HG02870 (cell line): ENCODE data around the gene IQCE.

Experiments
- ATAC-seq: cut with Tn5 transposase; IDR thresholded peaks from one replicate; pipeline ENCODE4 v1.9.1; 2021; ENCODE audit warnings: mild to moderate bottlenecking, moderate library complexity; ENCODE audit not compliant: unreplicated experiment

Gene IQCE

DNA sequence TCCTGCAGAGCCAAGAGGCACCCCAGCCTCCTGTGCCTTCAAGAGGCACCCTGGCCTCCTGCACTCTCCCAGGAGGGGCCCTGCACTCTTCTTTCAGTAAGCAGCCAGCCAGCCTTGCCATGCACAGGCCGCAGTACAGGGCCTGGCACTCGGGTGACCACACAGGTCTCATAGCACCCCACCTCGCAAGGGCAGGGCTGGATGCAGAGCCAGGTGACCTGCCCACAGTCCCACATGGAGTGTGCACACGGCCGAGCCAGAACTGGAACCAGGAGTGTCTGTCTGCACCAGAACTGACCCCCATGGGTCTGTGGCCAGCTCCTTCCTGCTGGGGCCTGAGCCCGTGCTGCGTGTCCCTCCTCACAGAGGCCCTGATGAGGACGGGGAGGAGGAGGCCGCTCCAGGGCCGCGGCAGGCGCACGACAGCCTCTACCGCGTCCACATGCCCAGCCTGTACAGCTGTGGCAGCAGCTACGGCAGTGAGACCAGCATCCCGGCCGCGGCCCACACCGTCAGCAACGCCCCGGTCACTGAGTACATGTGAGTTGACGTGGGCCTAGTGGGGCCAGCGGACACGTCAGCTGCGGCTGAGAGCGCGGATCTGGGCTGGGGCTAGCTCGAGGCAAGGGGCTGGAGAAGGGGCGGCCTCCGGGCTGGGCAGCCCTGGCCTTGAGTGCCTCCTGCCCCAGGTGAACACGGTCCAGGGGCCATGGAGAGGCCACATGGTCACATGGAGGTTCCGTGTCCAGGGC, 99.3 kb downstream of the IQCE start:
- no peak for ATAC-seq

DNA sequence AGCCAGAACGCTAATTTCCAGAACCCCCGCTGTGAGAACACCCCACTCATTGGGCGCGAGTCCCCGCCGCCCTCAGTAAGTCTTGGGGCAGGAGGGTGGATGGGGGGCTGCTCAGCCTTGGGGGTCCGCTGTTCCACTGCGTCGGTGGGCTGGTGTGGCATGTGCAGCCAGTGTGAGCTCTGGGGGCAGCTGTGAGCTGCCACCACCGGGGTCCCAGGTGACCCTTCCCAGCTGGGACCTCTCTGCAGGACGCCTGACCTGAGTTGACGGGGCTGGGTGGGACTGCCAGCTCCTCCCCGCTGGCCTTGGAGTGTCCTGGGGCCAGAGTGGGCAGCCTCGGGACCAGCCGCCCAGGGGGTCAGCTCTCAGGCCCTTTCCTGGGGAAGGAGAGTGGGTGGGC, 100.2 kb downstream of the IQCE start:
- no peak for ATAC-seq

DNA sequence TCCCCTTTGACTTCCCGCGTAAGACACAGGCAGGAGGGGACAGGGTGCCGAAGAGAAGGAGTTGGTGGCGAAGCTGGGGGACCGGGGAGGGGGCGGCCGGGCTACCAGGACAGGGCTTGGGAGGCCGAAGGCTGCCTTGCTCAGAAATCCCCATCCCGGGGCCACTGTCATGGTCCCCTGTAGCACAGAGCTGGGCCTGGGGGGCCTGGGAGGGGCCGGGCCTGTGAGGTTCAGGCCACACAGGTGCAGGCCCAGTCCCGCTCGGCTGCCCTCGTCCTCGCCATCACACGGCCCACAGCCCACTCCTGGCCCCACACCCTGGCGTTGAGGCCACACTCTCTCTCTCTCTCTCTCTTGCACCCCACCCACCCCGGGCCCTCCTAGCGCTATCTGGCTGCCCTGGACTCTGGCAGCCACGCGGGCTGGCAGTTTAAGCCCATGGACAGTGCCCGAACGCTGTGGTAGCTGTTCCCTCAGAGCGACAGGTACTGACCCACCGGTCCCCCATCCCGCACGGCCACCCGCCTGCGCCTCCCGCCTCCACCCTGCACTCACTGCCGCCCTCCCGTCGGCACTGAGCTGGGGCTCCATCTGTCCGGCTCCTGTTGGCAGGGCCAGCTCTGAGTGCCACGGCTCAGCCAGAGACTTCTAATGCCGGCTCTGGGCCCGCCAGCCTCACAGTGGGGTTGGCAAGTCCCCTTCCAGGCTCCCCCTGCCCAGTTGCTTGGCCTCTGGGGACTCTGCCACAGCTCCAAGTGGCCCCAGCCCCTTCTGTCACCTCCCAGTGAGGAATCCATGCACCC, 101.0 kb downstream of the IQCE start:
- ATAC-seq: no peak

DNA sequence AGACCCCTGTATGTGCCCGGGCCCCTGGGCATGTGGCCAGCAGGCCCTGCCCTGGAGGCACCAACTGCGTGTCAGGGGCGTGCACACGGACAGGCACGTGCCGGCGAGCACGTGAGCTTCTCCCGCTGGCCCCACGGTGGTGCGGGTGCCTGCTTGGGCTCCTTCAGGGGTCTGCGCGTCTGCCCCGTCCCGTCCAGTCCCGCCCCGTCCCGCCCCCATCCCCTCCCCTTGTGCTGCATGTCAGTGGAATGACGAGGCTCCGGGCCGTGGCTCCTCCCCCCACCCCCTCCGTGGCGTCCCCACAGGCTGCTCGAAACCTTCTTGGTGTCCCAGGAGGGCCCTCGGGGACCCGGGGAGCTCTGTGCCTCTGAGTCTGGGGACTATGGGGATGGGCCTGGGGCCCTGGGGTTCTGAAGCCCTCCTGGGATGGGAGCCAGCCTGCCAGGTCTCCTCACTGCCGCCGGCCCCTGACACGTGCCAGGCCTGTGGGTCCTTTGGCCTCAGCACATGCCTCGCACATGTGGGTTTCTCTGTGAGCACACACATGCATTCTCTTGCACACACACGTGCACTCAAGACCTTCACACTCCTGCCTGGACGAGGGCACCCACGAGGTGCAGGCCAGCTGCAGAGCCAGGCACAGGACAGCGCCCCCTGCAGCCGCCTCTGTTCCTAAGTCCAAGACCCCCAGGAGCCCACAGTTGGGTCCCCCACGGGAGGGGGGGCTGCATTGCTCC, 101.7 kb downstream of the IQCE start:
- ATAC-seq: no peak

DNA sequence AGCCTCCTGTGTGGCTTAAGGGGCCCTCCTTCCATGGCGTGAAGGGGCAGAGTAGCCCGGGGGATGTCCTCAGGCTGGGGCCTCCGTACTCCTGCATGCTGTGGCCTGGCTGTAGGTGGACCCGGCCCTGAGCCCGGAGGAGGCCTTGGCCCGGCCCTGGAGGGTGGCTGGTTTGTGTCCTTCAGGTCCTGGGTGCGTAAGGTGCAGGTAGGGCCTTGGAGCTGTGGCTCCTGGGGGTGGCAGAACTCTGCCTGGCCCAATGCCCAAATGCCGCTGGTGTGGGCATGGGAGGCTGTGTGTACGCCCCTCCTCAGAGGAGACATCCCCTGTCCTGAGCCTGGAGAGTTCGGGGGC, 102.3 kb downstream of the IQCE start:
- ATAC-seq: no peak

DNA sequence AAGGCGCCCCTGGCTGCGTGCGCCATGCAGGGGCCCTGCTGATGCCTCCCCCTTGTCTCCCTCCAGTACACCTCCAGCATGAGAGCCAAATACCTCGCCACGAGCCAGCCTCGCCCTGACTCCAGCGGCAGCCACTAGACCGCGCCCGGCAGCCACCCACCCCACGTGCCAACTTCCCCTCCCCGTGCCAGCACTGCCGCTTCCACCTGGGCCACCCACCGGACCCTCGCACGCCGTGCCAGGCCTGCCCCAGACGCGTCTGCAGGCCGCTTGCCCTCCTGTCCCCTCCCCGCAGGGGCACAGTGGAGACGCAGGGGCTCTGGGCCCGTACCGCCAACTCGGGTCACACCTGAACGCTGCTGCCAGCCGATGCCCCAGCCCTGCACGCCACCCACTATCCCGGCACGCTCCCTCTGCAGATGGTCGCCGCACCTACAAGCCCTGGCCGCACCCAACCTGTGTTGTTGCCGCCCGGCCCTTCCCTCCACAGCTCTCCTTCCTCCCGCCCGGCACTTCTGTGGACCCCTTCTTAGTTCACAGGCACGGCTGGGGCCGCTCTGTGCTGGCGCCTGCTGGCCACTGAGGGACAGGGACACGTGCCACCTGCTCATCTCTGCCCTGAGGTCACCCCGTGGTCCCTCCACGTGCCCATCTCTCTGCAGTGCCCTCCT, 103.0 kb downstream of the IQCE start:
- no peak for ATAC-seq

DNA sequence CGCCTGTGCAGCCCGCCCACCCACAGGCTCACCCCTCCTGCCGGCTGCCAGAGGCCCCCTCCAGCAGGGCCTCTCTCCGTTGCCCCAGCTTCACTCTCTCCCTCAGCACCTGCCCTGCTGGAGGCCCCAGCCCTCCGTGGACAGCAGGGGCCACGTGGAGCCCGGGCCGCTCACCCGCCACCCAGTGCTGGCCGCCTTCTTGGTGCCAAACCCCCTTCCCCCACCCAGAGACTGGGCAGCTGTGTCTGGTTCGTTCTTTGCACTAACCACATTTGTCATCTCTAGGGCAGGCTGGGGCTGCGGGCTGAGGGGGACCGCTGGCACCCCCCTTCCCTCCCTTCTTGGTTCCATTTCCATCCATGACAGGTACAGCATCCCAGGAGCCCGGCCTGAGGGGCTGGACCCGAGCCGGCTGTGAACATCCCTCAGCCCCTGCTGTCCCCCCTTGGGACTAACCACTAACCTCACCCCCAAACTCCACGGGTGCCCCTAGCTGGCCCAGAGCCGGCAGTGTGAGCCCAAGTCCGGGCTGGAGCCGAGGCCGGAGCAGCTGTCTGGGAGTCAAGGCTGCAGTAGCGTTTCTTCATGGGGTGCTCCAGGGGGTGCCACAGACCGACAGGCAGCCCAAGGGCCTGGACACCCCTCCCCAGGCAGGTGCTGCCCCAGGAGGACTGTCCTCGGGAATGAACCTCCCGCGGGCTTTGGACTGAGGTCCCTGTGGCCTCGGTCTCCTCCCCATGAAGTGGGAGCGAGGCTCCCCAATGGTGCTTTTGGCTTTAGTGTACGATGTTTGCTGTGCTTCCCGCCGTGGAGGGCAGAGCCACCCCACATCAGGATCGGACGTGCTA, 103.7 kb downstream of the IQCE start:
- ATAC-seq: no peak

DNA sequence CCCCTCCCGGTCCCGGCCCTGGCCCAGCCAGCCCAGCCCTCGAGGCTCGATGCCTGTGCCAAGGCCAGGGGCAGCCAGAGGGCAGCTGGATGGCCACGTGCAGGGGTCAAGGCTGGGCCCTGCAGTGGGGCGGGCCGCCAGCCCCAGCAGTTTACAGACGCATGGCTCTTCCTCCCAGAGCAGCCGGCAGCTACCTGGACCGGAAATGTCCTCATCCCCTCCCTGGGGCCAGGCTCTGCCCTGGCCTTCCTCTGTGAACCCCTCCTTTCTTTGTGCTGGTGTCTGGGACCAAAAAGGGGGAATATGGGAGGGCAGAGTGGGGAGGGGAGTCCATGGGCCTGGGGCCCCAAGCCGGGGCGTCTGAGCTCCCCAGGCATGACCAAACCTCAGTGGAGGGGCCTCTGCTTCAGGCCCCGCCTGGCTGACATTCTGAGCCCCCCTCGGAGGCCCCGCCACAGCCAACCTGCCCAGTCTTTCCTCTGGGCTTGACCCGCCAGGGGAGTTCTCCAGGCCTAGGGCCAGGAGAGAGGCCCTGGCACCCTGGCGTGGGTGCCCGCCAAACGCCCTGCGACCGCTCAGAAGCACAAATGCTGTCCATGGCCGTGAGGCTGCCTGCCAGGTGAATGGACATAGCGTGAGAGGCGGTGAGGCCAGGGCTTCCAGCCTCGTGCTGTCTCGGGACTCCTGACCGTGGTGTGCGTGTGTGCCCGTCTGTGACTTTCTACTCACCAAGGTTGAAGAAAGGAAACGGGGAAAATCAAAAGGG, 104.5 kb downstream of the IQCE start:
- ATAC-seq: no peak

DNA sequence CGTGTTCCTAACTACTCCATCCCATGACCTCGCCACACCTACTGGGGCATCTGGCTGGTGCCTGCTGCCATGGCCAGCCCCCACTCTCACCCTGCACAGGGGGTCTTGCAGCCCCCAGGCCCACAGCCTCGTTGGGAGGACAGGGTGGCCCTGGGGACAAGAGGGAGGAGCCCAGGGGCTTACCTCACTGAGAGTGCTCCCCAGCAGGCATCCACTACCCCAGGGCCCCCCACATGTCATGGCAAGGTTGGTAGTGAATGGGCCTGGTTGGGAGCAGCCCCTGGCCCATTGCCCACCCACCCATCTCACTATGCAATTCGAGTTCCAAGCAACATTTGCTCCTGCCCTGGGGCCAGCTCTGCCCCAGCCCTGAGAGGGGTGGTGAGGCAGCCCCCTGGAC, 105.2 kb downstream of the IQCE start:
- no peak for ATAC-seq
